Large intestine (tissue), 3 donors: ENCODE results near the gene RRAGA. TPM values are rescaled to one million over a fixed set of nuclear protein-coding genes. Genes with fewer than 3 reads are reported as not detected.
"Not testable (repeated sequence)": the region's sequence is repeated elsewhere in the genome, so short reads cannot be mapped to it uniquely, and the experiment has no call there.

ENCODE experiments used
- DNase-seq, 2 donors: peaks; one replicate each; pipeline versions ENCODE4 v3.0.0 to v3.0.0-alpha.2; 2013
- H3K27ac ChIP-seq: one replicate; pipeline ENCODE4 v1.5.1; 2013; ENCODE audit warnings: low read length
- H3K27me3 ChIP-seq: 2 replicates; pipeline ENCODE4 v1.6.1; 2013; ENCODE audit warnings: low read length; ENCODE audit not compliant: control insufficient read depth, insufficient read depth
- H3K36me3 ChIP-seq: 2 replicates; pipeline ENCODE4 v1.6.1; 2013; ENCODE audit warnings: low read length; ENCODE audit not compliant: control insufficient read depth, insufficient read depth
- H3K4me1 ChIP-seq: one replicate; pipeline ENCODE4 v1.6.1; 2013; ENCODE audit warnings: low read length; ENCODE audit not compliant: control insufficient read depth, insufficient read depth
- H3K4me3 ChIP-seq: one replicate; pipeline ENCODE4 v1.5.1; 2013; ENCODE audit warnings: low read length
- H3K9me3 ChIP-seq: one replicate; pipeline ENCODE4 v1.6.1; 2013; ENCODE audit warnings: mild to moderate bottlenecking, low read depth, low read length, moderate library complexity; ENCODE audit not compliant: control insufficient read depth
- WGBS: methylation state at CpG from one replicate; pipeline ENCODE4 v1.1.5; 2013; ENCODE audit warnings: low lambda C conversion rate; ENCODE audit not compliant: insufficient coverage; 5-methylcytosine and 5-hydroxymethylcytosine counted together
- polyA plus RNA-seq: library from polyadenylated mRNA; unstranded; fragments of 120-200 nt; gene quantifications from one replicate; pipeline ENCODE4 v1.2.1, GENCODE V29; 2013

Gene RRAGA
- polyA plus RNA-seq, 1 donor: 64.0 TPM

DNA sequence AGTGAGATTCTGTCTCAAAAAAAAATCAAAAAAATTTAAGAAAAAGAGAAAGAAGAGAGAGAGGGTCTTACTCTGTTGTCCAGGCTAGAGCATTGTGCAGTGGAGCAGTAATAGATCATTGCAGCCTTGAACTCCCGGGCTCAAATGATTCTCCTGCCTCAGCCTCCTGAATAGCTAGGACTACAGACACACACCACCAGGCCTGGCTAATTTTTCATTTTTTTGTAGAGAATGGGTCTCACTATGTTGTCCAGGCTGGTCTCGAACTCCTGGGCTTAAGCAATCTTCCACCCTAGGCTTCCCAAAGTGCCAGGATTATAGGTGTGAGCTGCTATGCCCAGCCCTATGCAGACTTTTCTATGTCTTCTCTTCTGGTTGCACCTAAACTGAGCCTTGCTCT lies 25.0 kb downstream of the RRAGA start:
- Histone ChIP-seq H3K27ac (no peak overlapping the region), H3K4me3 (no peak overlapping the region), H3K27me3 (no peaks in the 10 kb centered on the region), H3K4me1 (no peaks in the 10 kb centered on the region), H3K9me3 (no peaks in the 10 kb centered on the region), H3K36me3 (peaks cover 41% of the 10 kb centered on the region)
- WGBS: no CpG with 5 or more reads among the region's 2 CpGs
- DNase-seq: no peak

GRCh38 chr9:19074836-19075235 lies 25.6 kb downstream of the RRAGA start:
- Histone ChIP-seq H3K4me1 (no peaks in the 10 kb centered on the region), H3K4me3 (no peak overlapping the region), H3K36me3 (peaks cover 36% of the 10 kb centered on the region), H3K27me3 (no peaks in the 10 kb centered on the region), H3K27ac (no peak overlapping the region), H3K9me3 (no peaks in the 10 kb centered on the region)
- no peak for DNase-seq
- 100% methylated on average over 1 of the region's 1 CpG for WGBS

DNA sequence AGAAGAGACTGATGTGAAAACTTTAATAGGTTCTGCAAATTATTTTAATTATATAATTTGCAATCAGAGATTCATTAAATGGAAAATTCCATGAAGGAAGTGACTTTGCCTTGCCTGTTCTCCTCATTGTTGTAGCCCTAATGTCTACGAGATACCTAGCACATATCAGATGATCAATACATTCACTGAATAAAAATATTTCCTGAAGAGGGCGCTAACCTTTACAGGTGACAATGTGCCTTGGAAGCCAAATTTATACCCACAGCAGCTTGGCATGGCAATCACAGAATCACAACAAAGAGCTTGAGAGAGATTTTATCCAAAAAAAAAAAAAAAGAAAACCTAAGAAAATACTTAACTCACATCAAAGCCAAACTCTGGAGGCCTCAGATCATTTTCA lies 36.1 kb downstream of the RRAGA start:
- H3K4me1 ChIP-seq: no peaks in the 10 kb centered on the region
- no peak overlapping the region for H3K4me3 ChIP-seq
- no peaks in the 10 kb centered on the region for H3K27me3 ChIP-seq
- H3K9me3 ChIP-seq: no peaks in the 10 kb centered on the region
- no peak overlapping the region for H3K27ac ChIP-seq
- no CpG with 5 or more reads among the region's 2 CpGs for WGBS
- peaks cover 29% of the 10 kb centered on the region for H3K36me3 ChIP-seq
- DNase-seq: peak in 1 of 2 donors; percentile 11

DNA sequence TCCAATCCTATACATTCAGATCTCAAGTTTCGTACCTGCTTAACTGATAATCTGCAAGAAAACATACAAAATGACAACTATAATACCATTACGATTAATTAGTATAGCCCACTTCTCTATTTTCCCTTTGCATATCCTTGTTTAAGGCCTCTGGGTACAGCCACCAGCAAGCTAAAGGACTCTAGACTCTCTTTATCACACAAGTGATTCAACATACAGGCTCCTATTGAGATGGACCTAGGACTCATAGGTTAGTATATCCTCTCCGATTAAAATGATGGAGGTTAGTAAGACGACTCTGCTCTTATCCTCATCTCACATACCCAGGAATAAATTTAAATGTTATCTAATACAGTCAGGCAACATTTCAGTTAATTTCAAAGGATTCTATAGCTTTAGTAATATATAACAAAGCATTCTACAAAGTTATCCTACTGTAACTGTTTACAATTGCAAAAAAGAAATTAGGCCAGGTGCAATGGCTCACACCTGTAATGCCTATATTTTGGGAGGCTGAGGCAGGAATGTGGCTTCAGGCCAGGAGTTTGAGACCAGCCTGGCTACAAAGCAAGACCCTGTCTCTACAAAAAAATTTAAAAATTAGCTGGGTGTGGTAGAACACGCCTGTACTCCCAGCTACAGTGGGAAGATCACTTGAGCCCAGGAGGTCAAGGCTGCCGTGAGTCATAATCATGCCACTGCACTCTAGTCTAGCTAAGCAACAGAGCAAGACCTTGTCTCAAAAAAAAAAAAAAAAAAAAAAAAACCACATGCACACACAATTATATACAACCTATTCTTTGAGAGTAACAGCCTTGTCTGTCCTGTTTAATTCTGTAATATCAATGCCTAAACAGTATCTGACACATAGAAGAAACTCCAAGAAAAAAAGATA lies 38.1 kb downstream of the RRAGA start:
- H3K36me3 ChIP-seq: peaks cover 37% of the 10 kb centered on the region
- WGBS: 100% methylated on average over 1 of the region's 6 CpGs
- DNase-seq: peak; percentile 58 to 69

GRCh38 chr9:19097431-19097830 lies 48.2 kb downstream of the RRAGA start:
- H3K27me3 ChIP-seq, H3K4me3 ChIP-seq, H3K27ac ChIP-seq, H3K4me1 ChIP-seq, DNase-seq, H3K9me3 ChIP-seq: not testable (repeated sequence)
- peaks cover 25% of the 10 kb centered on the region for H3K36me3 ChIP-seq

More for the DNA sequence above, 38.1 kb downstream of the RRAGA start:
- Histone ChIP-seq H3K4me1 (no peaks in the 10 kb centered on the region), H3K27ac (peak overlapping the region; percentile 71), H3K27me3 (no peaks in the 10 kb centered on the region), H3K9me3 (no peaks in the 10 kb centered on the region), H3K4me3 (no peak overlapping the region)

Other genes starting within 250 kb of the RRAGA start
- gene SAXO1, start 16.2 kb upstream of the RRAGA start, polyA plus RNA-seq: 0.06 TPM
- gene HAUS6, start 53.5 kb downstream of the RRAGA start, polyA plus RNA-seq: 10.5 TPM
- 147 TPM for gene PLIN2, start 78.1 kb downstream of the RRAGA start, polyA plus RNA-seq
- 43.9 TPM for gene DENND4C, start 181.3 kb downstream of the RRAGA start, polyA plus RNA-seq